Measurements from ENCODE around the gene HSD11B2. TPM values are rescaled to one million over a fixed set of nuclear protein-coding genes. Genes with fewer than 3 reads are reported as not detected.

Gene HSD11B2
- total and polyA plus RNA-seq, 2 of the 8 experiments (the other 6 are each of a cell fraction or from before 2014, with no cell fraction given): 28.7 to 32.9 TPM

DNA sequence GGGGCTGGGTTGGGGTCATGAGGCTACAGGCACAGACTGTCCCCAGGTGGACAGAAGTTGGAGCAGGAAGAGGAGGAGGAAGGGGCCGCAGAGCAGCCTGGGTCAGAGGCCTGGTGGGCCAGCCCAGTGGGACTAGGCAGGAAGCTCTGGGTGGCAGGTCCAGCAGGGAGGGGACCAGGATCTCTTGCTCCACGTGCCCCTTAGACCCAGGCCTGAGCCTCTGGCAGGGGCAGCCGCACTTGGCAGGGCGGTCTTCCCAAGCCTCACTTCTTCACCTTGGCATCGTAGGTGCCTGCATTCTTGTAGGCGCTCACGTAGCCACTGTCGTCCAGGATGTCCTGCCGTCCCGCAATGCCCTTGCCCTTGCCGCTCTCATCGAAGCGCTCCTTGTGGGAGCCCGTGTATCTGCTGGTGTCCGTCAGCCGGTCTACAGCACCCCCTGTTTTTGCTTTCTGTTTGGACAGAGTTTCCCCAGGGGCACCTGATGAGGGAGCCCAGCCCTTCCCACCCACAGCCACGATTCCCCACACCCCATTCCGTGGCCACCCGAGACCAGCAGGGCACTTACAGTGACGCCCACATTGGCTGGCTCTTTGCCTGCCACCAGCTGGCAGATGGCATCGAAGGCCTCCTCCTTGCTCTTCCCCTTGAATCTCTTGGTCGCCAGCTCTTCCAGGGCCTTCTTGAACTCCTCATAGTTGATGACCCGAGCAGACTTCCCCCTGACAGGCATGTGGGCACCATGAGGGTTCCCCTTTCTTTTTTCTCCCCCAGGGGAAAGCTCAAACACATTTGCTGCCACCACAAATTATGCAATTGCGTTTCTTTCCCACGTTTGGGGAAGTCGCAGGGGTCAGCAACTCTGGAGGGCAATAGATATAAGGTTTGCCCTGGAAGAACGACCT is 40.8 kb upstream of the HSD11B2 start:
- CTCF ChIA-PET (ENCODE audit: partially characterized antibody): interaction anchor here (0.6 to 32.4 kb wide), 12 partner anchors 9 to 481 kb away, joined by 3 to 476 read pairs (median 3); partner anchors contain the start of gene ZDHHC1
- 92% methylated on average over 27 of the region's 27 CpGs; no CpG with 5 or more reads in 1 of the 2 experiments for WGBS, 2 experiments (ENCODE audit: extremely low coverage in 1 of 2, insufficient coverage in 1 of 2, insufficient read length in 1 of 2, insufficient replicate concordance in 2 of 2, low coverage in 1 of 2, low lambda C conversion rate in 2 of 2, missing lambda C conversion rate in 1 of 2)
- TF ChIP-seq ASH2L (IDR thresholded peaks at IDR 0.05; ENCODE audit: low read length): no peak
- no peak for TF ChIP-seq CTCF (IDR thresholded peaks at IDR 0.05; ENCODE audit: control extremely low read depth in 1 of 3, insufficient read depth in 1 of 3, low read depth in 1 of 3, low read length in 3 of 3)
- TF ChIP-seq TCF12 (IDR thresholded peaks at IDR 0.05; ENCODE audit: low read depth, low read length): no peak
- no peak for TF ChIP-seq BCL11A (IDR thresholded peaks at IDR 0.05; ENCODE audit: low read depth in 2 of 2, low read length in 2 of 2)
- no peak for TF ChIP-seq SIN3A (conservative IDR thresholded peaks at IDR 0.05 in 1 of 2, IDR thresholded peaks at IDR 0.05 in 1 of 2; ENCODE audit: low read depth in 1 of 2, low read length in 2 of 2)
- TF ChIP-seq RXRA (IDR thresholded peaks at IDR 0.05; ENCODE audit: insufficient read depth, low read depth, low read length): no peak
- TF ChIP-seq PHF8 (conservative IDR thresholded peaks at IDR 0.05; ENCODE audit: low read depth, low read length): no peak
- no peak for TF ChIP-seq YY1 (IDR thresholded peaks at IDR 0.05; ENCODE audit: low read depth, low read length)
- no peak for TF ChIP-seq GTF2F1 (IDR thresholded peaks at IDR 0.05; ENCODE audit: borderline replicate concordance, low read depth, low read length)

More for the DNA sequence above, 40.8 kb upstream of the HSD11B2 start:
- no peak overlapping the region for H2AFZ ChIP-seq (ENCODE audit: low read length)
- H2BK20ac ChIP-seq (ENCODE audit: low read length): no peak overlapping the region
- no peak overlapping the region for H3K14ac ChIP-seq (ENCODE audit: insufficient read length)
- H3K56ac ChIP-seq (replicated peaks; ENCODE audit: insufficient read length, low read depth, low read length): no peak overlapping the region
- H3K23ac ChIP-seq (ENCODE audit: insufficient read length): no peak overlapping the region
- DNase-seq (ENCODE audit: low read depth in 1 of 2, low spot score in 2 of 2) (no peak), FAIRE-seq (no peak)
- no peak overlapping the region for H4K5ac ChIP-seq (ENCODE audit: insufficient read length, low read depth, low read length)
- no peak overlapping the region for H2BK15ac ChIP-seq (ENCODE audit: low read length)
- POLR2A ChIA-PET (ENCODE audit: partially characterized antibody): no interaction called here
- no peak overlapping the region for H3K4ac ChIP-seq (replicated peaks; ENCODE audit: insufficient read length, low read depth, low read length)
- H4K8ac ChIP-seq (ENCODE audit: extremely low read depth, insufficient read depth, low read length): no peak overlapping the region; the same call in 1 of the 2 replicates
- H3K23me2 ChIP-seq (ENCODE audit: low read depth, low read length): no peaks in the 10 kb centered on the region; the same call in 1 of the 2 replicates
- no peak overlapping the region for H3K9ac ChIP-seq (replicated peaks in 1 of 4; ENCODE audit: extremely low read depth in 1 of 4, low read depth in 3 of 4, low read length in 3 of 4)
- H3K9me3 ChIP-seq (ENCODE audit: insufficient read depth in 2 of 2, low read depth in 1 of 2, low read length in 1 of 2): no peaks in the 10 kb centered on the region
- H3K27ac ChIP-seq (ENCODE audit: low read depth, low read length): no peak overlapping the region
- no peak overlapping the region for H4K91ac ChIP-seq (replicated peaks; ENCODE audit: insufficient read length, low read length)
- no peaks in the 10 kb centered on the region for H3K36me3 ChIP-seq (ENCODE audit: control insufficient read depth in 2 of 4, insufficient read depth in 4 of 4, low read length in 3 of 4)
- no peaks in the 10 kb centered on the region for H3K79me1 ChIP-seq (ENCODE audit: low read depth, low read length)
- no peak overlapping the region for H2BK5ac ChIP-seq (ENCODE audit: low read depth, low read length)
- H3K27me3 ChIP-seq (replicated peaks in 1 of 4; ENCODE audit: control insufficient read depth in 3 of 4, extremely low read depth in 1 of 4, insufficient read depth in 3 of 4, low read length in 3 of 4): peaks cover 20 to 39% (median 34%) of the 10 kb centered on the region in 4 experiments
- H3K18ac ChIP-seq (ENCODE audit: extremely low read depth, low read length): no peak overlapping the region
- H3K4me1 ChIP-seq (replicated peaks in 1 of 4; ENCODE audit: control insufficient read depth in 3 of 4, insufficient read depth in 4 of 4, low read length in 3 of 4): peaks cover 0 to 21% (median 14%) of the 10 kb centered on the region in 4 experiments; a peak in 6 of 7 replicates
- H3K4me2 ChIP-seq (ENCODE audit: insufficient read depth in 1 of 2, low read depth in 2 of 2, low read length in 2 of 2): no peak overlapping the region
- no peak overlapping the region for H2BK120ac ChIP-seq (replicated peaks; ENCODE audit: low read depth, low read length)
- H2BK12ac ChIP-seq (ENCODE audit: low read depth, low read length): no peak overlapping the region; the same call in 1 of the 2 replicates
- no peak overlapping the region for H3K4me3 ChIP-seq (ENCODE audit: extremely low read depth in 1 of 4, insufficient read depth in 2 of 4, low read depth in 3 of 4, low read length in 4 of 4)
- peaks cover 5 to 6% of the 10 kb centered on the region in 2 experiments for H4K20me1 ChIP-seq (replicated peaks in 1 of 2; ENCODE audit: control insufficient read depth in 1 of 2, insufficient read depth in 2 of 2, low read length in 2 of 2)
- no peaks in the 10 kb centered on the region for H3K79me2 ChIP-seq (ENCODE audit: control insufficient read depth in 1 of 2, insufficient read depth in 2 of 2, low read length in 2 of 2)
- H2AK5ac ChIP-seq (ENCODE audit: low read depth, low read length): no peak overlapping the region
